Suprapubic skin (tissue), 4 donors: ENCODE data around the gene RBM38.

Source experiments
- CTCF ChIP-seq, 2 donors: fragments of 200-600 bp in 1 of 2; fragments of 450-650 bp in 1 of 2; sonication (generic) in 1 of 2; IDR thresholded peaks; one replicate each; pipeline ENCODE4 v1.5.1; 2016 to 2019; ENCODE audit warnings: antibody characterized with exemption in 2 of 2, mild to moderate bottlenecking in 1 of 2, moderate library complexity in 1 of 2
- EP300 ChIP-seq: sonication (generic); formaldehyde crosslinking; IDR thresholded peaks from one replicate; pipeline ENCODE4 v1.6.1; 2017; ENCODE audit warnings: antibody characterized with exemption
- POLR2A ChIP-seq, 2 donors: fragments of 450-650 bp; IDR thresholded peaks; one replicate each; pipeline ENCODE4 v1.6.1; 2017; ENCODE audit warnings: antibody characterized with exemption in 2 of 2, mild to moderate bottlenecking in 2 of 2, moderate library complexity in 2 of 2
- POLR2AphosphoS5 ChIP-seq, 3 donors: sonication (generic); formaldehyde crosslinking; IDR thresholded peaks; one replicate each; pipeline ENCODE4 v1.6.1; 2017; ENCODE audit warnings: antibody characterized with exemption in 3 of 3

DNA sequence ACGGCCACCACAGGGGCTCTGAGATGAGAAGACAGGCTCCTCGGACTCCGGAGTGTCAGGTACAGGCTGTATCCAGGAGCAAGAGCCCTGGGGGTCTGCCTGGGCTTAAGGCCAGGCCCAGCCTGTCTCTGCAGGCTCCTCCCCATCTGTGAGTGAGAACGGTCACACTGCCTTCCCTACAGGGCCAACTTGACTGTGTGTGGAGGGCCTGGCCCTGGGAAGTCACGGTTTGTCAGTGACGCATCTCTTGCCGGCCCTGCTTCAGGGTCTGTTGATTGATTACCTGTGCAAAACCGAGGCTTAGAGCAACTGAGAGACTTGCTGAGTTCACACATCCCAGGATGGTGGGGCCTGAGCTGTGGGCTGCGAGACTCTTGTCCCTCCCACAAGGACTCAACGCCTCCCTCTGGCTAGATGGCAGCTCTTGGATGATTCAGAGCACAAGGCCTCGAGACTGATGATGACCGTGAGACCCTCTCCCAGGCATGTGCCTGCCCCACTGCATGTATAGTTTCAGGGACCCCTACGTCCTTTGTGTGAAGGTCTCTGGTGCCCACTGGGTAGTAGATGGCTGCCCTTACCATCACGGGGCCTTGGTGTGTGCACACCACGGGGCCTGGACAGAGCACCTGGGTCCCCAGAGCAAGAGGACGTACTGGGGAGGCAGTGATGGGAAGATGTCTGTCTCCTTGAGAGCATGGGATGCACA, 5.9 kb downstream of the RBM38 start:
- TF ChIP-seq POLR2AphosphoS5 (IDR thresholded peaks at IDR 0.05) (no peak), CTCF (IDR thresholded peaks at IDR 0.05) (no peak), EP300 (no peak), POLR2A (IDR thresholded peaks at IDR 0.05) (no peak)
